ENCODE measurements around the gene SVIL. TPM values are rescaled to one million over a fixed set of nuclear protein-coding genes. Genes with fewer than 3 reads are reported as not detected.

Gene SVIL
- polyA plus RNA-seq, 1 donor from 2014 or later: 7.3 TPM

DNA sequence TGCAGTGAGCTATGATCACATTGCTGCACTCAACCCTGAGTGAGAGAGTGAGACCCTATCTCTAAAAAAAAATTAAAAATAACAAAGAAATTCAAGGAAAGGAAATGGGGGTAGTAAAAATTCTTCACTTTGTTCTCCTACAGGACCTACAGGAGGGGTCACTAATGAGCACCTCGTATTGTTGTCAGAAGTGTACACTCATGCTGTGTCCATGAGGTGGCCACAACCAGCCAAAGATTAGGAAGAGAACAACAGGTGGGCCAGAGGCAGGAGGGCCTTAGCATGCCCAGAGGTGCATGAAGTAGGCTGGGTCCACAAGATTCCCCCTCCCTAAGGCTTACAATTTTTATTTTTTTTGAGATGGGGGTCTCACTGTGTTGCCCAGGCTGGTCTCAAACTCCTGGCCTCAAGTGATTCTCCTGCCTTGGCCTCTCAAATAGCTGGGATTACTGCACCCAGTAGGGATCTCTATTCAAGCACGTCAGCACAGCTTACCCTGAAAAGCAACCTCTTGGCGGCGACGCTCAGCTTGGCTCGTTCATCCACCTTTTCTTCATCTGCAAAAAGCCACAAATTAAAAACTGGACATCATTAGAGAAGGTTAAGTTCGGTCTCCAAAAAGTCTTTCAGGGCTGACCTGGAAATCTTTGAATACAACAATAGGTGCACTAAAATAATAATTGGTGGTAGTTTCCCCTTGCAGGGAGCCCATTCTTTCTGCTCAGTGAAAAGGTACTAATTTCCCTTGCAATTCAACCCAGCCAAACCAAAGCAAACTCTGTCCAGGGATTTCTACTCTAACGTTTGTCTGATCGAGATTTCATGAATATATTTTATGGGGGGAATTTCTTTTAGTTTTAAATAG is 104.4 kb downstream of the SVIL start:
- Histone ChIP-seq H3K9ac (ENCODE audit: low read length) (no peak overlapping the region), H3K9me3 (ENCODE audit: low read length) (no peaks in the 10 kb centered on the region), H3K4me3 (ENCODE audit: low read length) (no peak overlapping the region), H4K20me1 (ENCODE audit: insufficient read depth) (no peaks in the 10 kb centered on the region), H3K27me3 (ENCODE audit: insufficient read depth, low read depth, low read length) (no peaks in the 10 kb centered on the region), H3K27ac (ENCODE audit: low read length) (no peak overlapping the region), H3K9me2 (ENCODE audit: insufficient read depth, low read length) (no peaks in the 10 kb centered on the region), H3K36me3 (ENCODE audit: insufficient read depth, low read length) (peaks cover 3% of the 10 kb centered on the region), H3K79me2 (replicated peaks; ENCODE audit: insufficient read depth, low read length) (no peaks in the 10 kb centered on the region), H3F3A (ENCODE audit: insufficient read depth, low read length, poor library complexity, severe bottlenecking) (no peaks in the 10 kb centered on the region), H3K4me2 (ENCODE audit: low read length) (no peak overlapping the region), H2AFZ (ENCODE audit: low read depth, low read length) (no peak overlapping the region)
- TF ChIP-seq EZH2 (IDR thresholded peaks at IDR 0.05; ENCODE audit: borderline replicate concordance, insufficient read depth, low read length, poor library complexity, severe bottlenecking) (no peak), EP300 (conservative IDR thresholded peaks at IDR 0.05; ENCODE audit: poor library complexity, severe bottlenecking) (no peak), RAD21 (conservative IDR thresholded peaks at IDR 0.05) (no peak), TAF1 (IDR thresholded peaks at IDR 0.05; ENCODE audit: low read depth) (no peak), POLR2AphosphoS5 (IDR thresholded peaks at IDR 0.05) (no peak), MXI1 (conservative IDR thresholded peaks at IDR 0.05; ENCODE audit: poor library complexity, severe bottlenecking) (no peak), SMC3 (conservative IDR thresholded peaks at IDR 0.05; ENCODE audit: poor library complexity) (no peak)
- TF ChIP-seq, protein P1, sequence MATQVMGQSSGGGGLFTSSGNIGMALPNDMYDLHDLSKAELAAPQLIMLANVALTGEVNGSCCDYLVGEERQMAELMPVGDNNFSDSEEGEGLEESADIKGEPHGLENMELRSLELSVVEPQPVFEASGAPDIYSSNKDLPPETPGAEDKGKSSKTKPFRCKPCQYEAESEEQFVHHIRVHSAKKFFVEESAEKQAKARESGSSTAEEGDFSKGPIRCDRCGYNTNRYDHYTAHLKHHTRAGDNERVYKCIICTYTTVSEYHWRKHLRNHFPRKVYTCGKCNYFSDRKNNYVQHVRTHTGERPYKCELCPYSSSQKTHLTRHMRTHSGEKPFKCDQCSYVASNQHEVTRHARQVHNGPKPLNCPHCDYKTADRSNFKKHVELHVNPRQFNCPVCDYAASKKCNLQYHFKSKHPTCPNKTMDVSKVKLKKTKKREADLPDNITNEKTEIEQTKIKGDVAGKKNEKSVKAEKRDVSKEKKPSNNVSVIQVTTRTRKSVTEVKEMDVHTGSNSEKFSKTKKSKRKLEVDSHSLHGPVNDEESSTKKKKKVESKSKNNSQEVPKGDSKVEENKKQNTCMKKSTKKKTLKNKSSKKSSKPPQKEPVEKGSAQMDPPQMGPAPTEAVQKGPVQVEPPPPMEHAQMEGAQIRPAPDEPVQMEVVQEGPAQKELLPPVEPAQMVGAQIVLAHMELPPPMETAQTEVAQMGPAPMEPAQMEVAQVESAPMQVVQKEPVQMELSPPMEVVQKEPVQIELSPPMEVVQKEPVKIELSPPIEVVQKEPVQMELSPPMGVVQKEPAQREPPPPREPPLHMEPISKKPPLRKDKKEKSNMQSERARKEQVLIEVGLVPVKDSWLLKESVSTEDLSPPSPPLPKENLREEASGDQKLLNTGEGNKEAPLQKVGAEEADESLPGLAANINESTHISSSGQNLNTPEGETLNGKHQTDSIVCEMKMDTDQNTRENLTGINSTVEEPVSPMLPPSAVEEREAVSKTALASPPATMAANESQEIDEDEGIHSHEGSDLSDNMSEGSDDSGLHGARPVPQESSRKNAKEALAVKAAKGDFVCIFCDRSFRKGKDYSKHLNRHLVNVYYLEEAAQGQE (IDR thresholded peaks at IDR 0.05; ENCODE audit: borderline replicate concordance): no peak
- TF ChIP-seq, protein P2, sequence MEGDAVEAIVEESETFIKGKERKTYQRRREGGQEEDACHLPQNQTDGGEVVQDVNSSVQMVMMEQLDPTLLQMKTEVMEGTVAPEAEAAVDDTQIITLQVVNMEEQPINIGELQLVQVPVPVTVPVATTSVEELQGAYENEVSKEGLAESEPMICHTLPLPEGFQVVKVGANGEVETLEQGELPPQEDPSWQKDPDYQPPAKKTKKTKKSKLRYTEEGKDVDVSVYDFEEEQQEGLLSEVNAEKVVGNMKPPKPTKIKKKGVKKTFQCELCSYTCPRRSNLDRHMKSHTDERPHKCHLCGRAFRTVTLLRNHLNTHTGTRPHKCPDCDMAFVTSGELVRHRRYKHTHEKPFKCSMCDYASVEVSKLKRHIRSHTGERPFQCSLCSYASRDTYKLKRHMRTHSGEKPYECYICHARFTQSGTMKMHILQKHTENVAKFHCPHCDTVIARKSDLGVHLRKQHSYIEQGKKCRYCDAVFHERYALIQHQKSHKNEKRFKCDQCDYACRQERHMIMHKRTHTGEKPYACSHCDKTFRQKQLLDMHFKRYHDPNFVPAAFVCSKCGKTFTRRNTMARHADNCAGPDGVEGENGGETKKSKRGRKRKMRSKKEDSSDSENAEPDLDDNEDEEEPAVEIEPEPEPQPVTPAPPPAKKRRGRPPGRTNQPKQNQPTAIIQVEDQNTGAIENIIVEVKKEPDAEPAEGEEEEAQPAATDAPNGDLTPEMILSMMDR (IDR thresholded peaks at IDR 0.05; ENCODE audit: poor library complexity, severe bottlenecking): no peak

DNA sequence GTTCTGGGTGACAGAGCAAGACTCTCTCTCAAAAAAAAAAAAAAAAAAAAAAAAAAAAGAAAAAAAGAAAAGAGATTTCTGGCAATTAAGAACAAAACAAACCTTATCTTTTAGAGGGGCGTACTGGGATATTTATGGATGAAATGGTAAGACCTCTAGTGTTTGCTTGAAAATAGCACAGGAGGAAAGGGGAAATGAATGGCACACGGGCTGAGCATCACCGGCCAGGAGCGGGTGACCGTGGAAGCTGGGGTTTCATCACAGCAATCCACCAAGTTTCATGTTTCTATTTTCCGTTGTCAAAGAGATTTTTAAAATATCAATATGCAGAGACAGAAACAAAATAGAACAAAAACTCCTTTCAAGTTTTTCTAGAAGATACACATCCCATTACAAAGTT is 105.6 kb downstream of the SVIL start:
- Histone ChIP-seq H3K27me3 (ENCODE audit: insufficient read depth, low read depth, low read length) (no peaks in the 10 kb centered on the region), H3K27ac (ENCODE audit: low read length) (no peak overlapping the region), H3K4me2 (ENCODE audit: low read length) (no peak overlapping the region), H3K9me3 (ENCODE audit: low read length) (no peaks in the 10 kb centered on the region), H3F3A (ENCODE audit: insufficient read depth, low read length, poor library complexity, severe bottlenecking) (no peaks in the 10 kb centered on the region), H3K9ac (ENCODE audit: low read length) (no peak overlapping the region), H4K20me1 (ENCODE audit: insufficient read depth) (no peaks in the 10 kb centered on the region), H3K9me2 (ENCODE audit: insufficient read depth, low read length) (no peaks in the 10 kb centered on the region), H2AFZ (ENCODE audit: low read depth, low read length) (no peak overlapping the region), H3K36me3 (ENCODE audit: insufficient read depth, low read length) (peaks cover 10% of the 10 kb centered on the region), H3K4me3 (ENCODE audit: low read length) (no peak overlapping the region), H3K79me2 (replicated peaks; ENCODE audit: insufficient read depth, low read length) (no peaks in the 10 kb centered on the region)
- TF ChIP-seq SMC3 (conservative IDR thresholded peaks at IDR 0.05; ENCODE audit: poor library complexity) (no peak), RAD21 (conservative IDR thresholded peaks at IDR 0.05) (no peak), TAF1 (IDR thresholded peaks at IDR 0.05; ENCODE audit: low read depth) (no peak), POLR2AphosphoS5 (IDR thresholded peaks at IDR 0.05) (no peak), MXI1 (conservative IDR thresholded peaks at IDR 0.05; ENCODE audit: poor library complexity, severe bottlenecking) (no peak), EP300 (conservative IDR thresholded peaks at IDR 0.05; ENCODE audit: poor library complexity, severe bottlenecking) (no peak), EZH2 (IDR thresholded peaks at IDR 0.05; ENCODE audit: borderline replicate concordance, insufficient read depth, low read length, poor library complexity, severe bottlenecking) (no peak)
- TF ChIP-seq, protein P2 (IDR thresholded peaks at IDR 0.05; ENCODE audit: poor library complexity, severe bottlenecking): no peak
- TF ChIP-seq, protein P1 (IDR thresholded peaks at IDR 0.05; ENCODE audit: borderline replicate concordance): no peak
